NCI-H2196 treated with DMSO at 0.1 percent for 48 hours (cell line): ENCODE results near the gene OR5A2.
"Not testable (repeated sequence)": the region's sequence is repeated elsewhere in the genome, so short reads cannot be mapped to it uniquely, and the experiment has no call there.

Experiments
- DNase-seq: peaks from one replicate; lab custom pipeline; 2025; ENCODE audit not compliant: unreplicated experiment; lab: John Stamatoyannopoulos, UW

Gene OR5A2

GRCh38 chr11:59394186-59394585 lies 32.0 kb downstream of the OR5A2 start:
- DNase-seq, result no peak

DNA sequence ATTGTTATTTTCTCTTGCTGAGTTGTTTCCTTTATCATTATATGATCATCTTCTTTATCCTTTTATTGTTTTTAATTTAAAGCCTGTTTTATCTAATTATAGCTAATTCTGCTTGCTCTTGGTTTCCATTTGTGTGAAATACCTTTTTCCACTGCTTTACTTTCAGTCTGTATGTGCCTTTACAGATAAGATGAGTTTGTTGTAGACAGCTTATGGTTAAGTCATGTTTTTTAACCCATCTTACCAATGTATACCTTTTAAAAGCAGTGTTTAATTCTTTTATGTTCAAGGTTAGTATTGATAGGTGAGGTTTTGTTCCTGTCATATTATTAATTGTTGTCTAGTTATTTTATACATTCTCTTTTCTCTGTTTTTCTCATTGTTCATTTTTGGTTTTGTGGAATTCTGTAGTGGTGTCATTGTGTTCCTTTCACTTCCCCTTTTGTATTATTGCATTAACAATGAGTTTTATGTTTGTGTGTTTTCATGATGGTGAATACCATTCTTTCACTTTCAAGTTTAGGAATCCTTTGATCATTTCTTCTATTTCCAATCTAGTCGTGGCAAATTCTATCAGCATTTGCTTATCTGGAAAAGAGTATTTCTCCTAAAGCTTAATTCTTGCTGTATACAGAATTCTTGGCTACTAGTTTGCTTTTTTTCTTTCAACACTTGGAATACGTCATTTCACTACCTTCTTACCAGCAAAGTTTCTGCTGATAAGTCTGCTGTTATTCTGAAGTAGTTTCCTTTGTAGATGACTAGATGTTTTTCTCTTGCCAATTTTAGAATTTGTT lies 45.8 kb downstream of the OR5A2 start:
- DNase-seq, result no peak

GRCh38 chr11:59372324-59372723 lies 53.9 kb downstream of the OR5A2 start:
- DNase-seq, result not testable (repeated sequence)

- no peak for DNase-seq
Observed at GRCh38 chr11:59368238-59369022, 57.8 kb downstream of the OR5A2 start.
